Embryonic facial prominence (tissue), 1 donor: ENCODE results near the gene ANGPTL2.

Experiments
- DNase-seq: peaks from one replicate; pipeline ENCODE4 v3.0.0-alpha.2; 2016; ENCODE audit errors: extremely low spot score

ANGPTL2 gene

GRCh38 chr9:127096208-127096607 lies 26.2 kb downstream of the ANGPTL2 start:
- no peak for DNase-seq

- DNase-seq, result no peak
Observed at GRCh38 chr9:127095411-127095810, 27.0 kb downstream of the ANGPTL2 start.

DNA sequence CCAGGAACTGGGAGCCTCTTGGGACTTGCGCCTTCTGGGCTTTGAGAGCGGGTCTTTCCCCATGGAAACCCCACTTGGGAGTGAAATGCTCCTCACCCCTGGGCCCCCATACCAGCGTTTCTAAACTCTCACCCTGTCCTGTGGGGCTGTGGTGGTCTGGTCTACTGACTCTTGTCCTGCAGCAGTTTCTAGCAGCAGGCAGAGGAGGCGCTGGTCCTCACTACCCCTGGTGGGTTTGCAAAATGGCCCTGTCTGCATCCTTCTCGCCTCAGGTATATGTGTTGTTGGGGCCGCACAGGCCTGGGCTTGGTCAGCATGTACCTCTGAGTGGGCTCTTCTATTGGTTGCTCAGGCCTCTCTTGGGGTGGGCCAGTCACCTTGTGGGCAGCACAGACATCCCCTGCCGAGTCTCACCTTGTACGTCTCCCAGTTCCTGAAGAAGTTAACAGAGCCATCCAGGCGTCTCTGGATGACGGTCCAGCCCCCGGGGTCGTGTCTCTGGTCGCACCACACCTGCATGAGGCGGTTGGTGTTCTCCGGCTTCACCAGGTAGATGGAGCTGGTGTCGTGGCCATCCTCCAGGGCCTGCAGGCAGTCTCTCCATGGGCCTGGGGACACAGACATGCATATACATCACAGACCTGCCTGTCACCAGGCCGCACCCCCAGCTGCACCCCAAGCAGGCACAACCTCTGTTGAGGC lies 29.0 kb downstream of the ANGPTL2 start:
- no peak for DNase-seq

GRCh38 chr9:127092041-127092608 lies 30.3 kb downstream of the ANGPTL2 start:
- no peak for DNase-seq

- DNase-seq, result no peak
Observed at GRCh38 chr9:127091526-127091925, 30.9 kb downstream of the ANGPTL2 start.

DNA sequence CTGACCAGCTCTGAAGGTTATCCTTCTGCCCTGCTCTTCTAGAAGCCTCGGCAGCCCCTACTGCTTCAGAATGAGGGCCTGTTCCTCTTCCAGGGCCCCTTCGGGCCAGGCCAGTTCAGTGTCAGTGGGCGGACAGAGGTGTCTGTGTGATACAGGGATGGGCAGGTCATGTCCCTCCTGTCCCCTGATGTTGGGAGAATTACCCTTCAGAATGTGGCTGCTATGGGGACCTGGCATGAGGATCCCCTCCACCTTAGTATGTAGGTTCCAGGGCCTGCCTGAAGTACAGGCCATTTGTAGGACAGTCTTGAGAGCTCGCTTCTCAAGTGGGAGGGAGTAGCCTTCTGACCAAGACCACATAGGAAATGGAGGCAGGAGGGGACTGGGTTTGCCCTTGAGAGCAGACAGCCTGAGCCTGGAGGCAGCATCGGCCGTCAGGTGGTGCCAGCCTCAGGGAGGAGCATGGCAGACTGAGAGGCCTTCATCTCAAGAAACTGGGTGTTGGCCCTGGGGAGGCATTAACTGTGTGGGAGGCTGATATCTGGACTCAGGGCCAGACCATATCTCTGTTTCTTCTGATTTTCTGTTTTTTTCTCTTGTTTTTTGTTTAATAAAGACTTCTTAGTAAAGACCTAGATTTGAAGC lies 32.0 kb downstream of the ANGPTL2 start:
- DNase-seq, result no peak

GRCh38 chr9:127089631-127090081 lies 32.8 kb downstream of the ANGPTL2 start:
- no peak for DNase-seq

GRCh38 chr9:127088724-127089615 lies 33.5 kb downstream of the ANGPTL2 start:
- no peak for DNase-seq

DNA sequence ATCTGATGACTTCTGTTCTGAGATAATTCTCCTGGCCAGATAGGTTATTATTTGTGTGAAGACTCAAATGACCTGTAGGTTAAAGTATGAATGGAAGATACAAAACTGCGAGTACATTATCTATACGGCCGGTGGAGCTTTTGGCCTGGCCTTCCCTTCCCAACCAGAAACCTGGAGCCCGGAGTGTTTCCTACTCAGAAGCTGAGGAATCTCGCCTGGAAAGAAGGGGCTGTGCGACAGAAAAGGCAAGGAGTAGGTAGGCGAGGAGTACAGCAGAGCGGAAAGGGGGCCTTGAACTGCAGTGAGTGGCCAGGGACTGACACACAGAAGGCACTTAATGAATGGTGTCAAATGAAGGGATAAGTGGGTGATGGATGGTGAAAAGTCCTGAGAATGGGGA lies 34.6 kb downstream of the ANGPTL2 start:
- DNase-seq, result no peak

- no peak for DNase-seq
Observed at GRCh38 chr9:127087411-127087810, 35.0 kb downstream of the ANGPTL2 start.

DNA sequence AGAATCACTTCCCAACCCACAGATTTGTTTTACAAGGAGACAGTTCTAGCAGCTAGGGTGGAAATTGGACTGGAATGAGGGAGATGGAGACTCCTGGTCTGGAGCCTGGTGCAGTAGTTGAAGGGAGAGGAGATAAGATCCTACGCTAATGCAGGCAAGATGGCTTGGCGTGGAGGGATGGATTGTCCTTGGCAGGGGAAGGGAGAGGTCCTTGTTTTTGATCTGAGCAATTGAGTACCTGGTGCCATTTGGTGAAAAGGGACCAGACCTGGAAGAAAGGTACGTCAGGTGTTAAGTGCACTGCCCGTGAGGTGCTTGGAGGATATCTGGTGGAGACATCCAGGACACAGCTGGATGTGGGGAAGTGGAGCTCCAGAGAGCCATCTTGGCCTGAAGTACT lies 35.7 kb downstream of the ANGPTL2 start:
- DNase-seq, result no peak

- DNase-seq, result no peak
Observed at GRCh38 chr9:127085186-127085585, 37.2 kb downstream of the ANGPTL2 start.

DNA sequence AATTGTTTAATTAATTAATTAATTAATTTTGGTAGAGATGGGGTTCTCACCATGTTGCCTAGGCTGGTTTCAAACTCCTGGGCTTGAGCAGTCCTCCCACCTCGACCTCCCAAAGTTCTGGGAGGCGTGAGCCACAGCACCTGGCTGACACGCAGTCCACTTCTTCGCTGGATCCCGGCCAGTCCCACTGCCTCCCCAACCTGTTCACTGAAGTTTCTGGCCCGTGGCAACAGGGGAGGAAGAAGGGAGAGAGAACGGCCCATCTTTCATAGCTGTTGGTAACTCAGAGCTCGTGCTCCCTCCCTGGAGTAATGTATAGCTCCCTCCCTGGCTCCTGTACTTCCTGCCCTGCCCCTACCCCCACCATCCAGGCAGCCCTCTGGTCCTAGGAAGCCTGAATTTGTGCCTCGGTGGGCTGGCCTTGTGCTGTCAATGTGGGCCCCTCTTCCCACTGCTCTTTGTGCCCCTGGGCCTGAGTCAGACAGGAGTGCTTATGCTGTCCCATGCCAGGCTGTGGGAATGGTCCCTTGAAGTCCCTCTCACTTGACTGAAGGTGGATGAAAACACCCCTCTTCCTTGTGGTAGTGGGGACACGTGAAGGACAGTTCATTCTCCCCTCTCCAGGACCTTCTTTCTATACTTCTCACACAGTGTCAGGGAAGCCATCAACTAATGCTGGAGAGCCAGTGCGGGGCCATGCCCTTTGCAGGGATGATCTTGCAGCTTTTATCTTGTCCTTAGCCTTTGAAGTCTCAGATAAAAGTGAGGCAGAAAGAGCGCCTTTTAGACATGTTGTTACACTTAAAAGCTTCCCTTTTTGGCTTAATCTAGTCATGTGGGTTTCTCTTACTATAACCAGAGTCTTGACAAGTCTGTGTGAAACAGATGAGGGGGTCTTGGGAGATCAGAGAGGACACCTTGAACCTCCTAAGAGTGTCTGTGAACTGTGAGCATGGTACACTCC lies 38.1 kb downstream of the ANGPTL2 start:
- DNase-seq, result no peak

- no peak for DNase-seq
Observed at GRCh38 chr9:127083138-127083980, 39.1 kb downstream of the ANGPTL2 start.

GRCh38 chr9:127081250-127082185 lies 40.9 kb downstream of the ANGPTL2 start:
- DNase-seq, result no peak

- DNase-seq, result no peak
Observed at GRCh38 chr9:127079446-127080140, 42.8 kb downstream of the ANGPTL2 start.

DNA sequence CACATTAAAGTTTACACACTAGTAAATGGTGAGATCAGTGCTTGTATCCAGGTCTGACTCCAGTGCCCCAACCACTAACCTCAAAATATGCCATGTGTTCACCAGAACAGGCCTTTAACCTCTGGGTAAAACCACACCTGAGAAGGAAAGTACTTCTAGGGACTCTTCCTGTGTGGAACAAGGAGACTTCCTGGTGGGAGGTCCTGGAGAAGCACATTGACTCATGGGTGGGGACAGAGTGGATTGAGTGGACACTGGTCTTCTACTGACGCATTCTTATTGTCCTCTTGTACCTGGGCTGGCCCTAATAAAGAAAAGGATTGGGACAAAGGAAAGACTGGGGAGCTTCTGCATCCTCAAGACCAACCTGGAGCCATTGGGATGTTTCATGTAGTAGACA lies 43.4 kb downstream of the ANGPTL2 start:
- no peak for DNase-seq

- no peak for DNase-seq
Observed at GRCh38 chr9:127078336-127078735, 44.1 kb downstream of the ANGPTL2 start.

- no peak for DNase-seq
Observed at GRCh38 chr9:127077644-127077946, 44.8 kb downstream of the ANGPTL2 start.
